B cell (primary cell): ENCODE data around the gene ADGRV1. TPM values are rescaled to one million over a fixed set of nuclear protein-coding genes. Genes with fewer than 3 reads are reported as not detected.

ENCODE experiments used
- ATAC-seq: fragments of 200-7000 bp; cut with Tn5 transposase; one replicate; pipeline ENCODE4 v1.10.0; 2021; ENCODE audit warnings: low read depth, mild to moderate bottlenecking, moderate number of reproducible peaks, moderate library complexity
- CTCF ChIA-PET: fragments of 350-600 bp; sonication (Branson Sonifier 250); formaldehyde crosslinking; loops from one replicate; lab custom pipeline; 2021; ENCODE audit warnings: antibody characterized with exemption, inconsistent platforms; lab: Charles Lee
- POLR2A ChIA-PET: fragments of 350-600 bp; sonication (Branson Sonifier 250); formaldehyde crosslinking; loops from one replicate; lab custom pipeline; 2021; ENCODE audit warnings: antibody characterized with exemption; lab: Charles Lee
- DNase-seq: peaks from one replicate; pipeline ENCODE4 v3.0.0; 2013
- H2AFZ ChIP-seq: 2 replicates; pipeline ENCODE4 v1.6.1; 2012; ENCODE audit warnings: mild to moderate bottlenecking, low read depth, low read length; ENCODE audit not compliant: insufficient read depth, poor library complexity, severe bottlenecking
- H3K27ac ChIP-seq, 2 donors: 1 replicate in 1 of 2; 2 replicates in 1 of 2; pipeline ENCODE4 v1.5.1; 2012 to 2013; ENCODE audit warnings: low read length in 2 of 2, mild to moderate bottlenecking in 2 of 2, moderate library complexity in 1 of 2
- H3K27me3 ChIP-seq, 4 experiments: fragments of 200-600 bp in 1 of 4; sonication (generic) in 1 of 4; replicated peaks in 1 of 4; 1 replicate in 2 of 4; 2 replicates in 2 of 4; pipeline versions ENCODE4 v1.6.1 to v1.7.0; 2013 to 2016; ENCODE audit warnings: low read length in 3 of 4, mild to moderate bottlenecking in 2 of 4, mixed read lengths in 1 of 4, moderate library complexity in 1 of 4; ENCODE audit not compliant: insufficient read depth in 4 of 4, control insufficient read depth in 3 of 4; ENCODE audit errors: control extremely low read depth in 1 of 4
- H3K36me3 ChIP-seq, 2 experiments: replicated peaks in 1 of 2; 1 replicate in 1 of 2; 2 replicates in 1 of 2; pipeline versions ENCODE4 v1.6.1 to v1.7.1; 2013; ENCODE audit warnings: low read length in 1 of 2; ENCODE audit not compliant: insufficient read depth in 2 of 2, control insufficient read depth in 1 of 2; ENCODE audit errors: control extremely low read depth in 1 of 2, extremely low read depth in 1 of 2
- H3K4me1 ChIP-seq, 2 donors: fragments of 200-600 bp in 1 of 2; sonication (generic) in 1 of 2; 1 replicate in 1 of 2; 2 replicates in 1 of 2; pipeline versions ENCODE4 v1.5.1 to v1.6.1; 2013 to 2017; ENCODE audit warnings: low read length in 2 of 2; ENCODE audit not compliant: control insufficient read depth in 2 of 2, insufficient read depth in 2 of 2
- H3K4me2 ChIP-seq: replicated peaks from 2 replicates; pipeline ENCODE3; 2012; ENCODE audit warnings: mild to moderate bottlenecking, low read depth, low read length; ENCODE audit not compliant: poor library complexity, severe bottlenecking
- H3K4me3 ChIP-seq, 5 experiments: fragments of 200-600 bp in 1 of 5; sonication (generic) in 1 of 5; 1 replicate in 3 of 5; 2 replicates in 2 of 5; pipeline versions ENCODE4 v1.5.1 to v1.7.0; 2011 to 2016; ENCODE audit warnings: low read length in 4 of 5, mild to moderate bottlenecking in 4 of 5, low read depth in 2 of 5, control low read depth in 1 of 5, moderate library complexity in 1 of 5; ENCODE audit not compliant: insufficient read depth in 1 of 5; ENCODE audit errors: control extremely low read depth in 1 of 5, extremely low read depth in 1 of 5
- H3K79me2 ChIP-seq: fragments of 200-600 bp; sonication (generic); one replicate; pipeline ENCODE4 v1.6.0; 2016; ENCODE audit warnings: low read length; ENCODE audit not compliant: control insufficient read depth, insufficient read depth
- H3K9ac ChIP-seq: fragments of 200-600 bp; sonication (generic); 2 replicates; pipeline ENCODE4 v1.6.1; 2017; ENCODE audit warnings: mild to moderate bottlenecking, low read length, moderate library complexity
- H3K9me3 ChIP-seq, 3 donors: one replicate each; pipeline versions ENCODE4 v1.6.1 to v1.7.1; 2013; ENCODE audit warnings: low read length in 2 of 3; ENCODE audit not compliant: control insufficient read depth in 2 of 3, insufficient read depth in 1 of 3; ENCODE audit errors: control extremely low read depth in 1 of 3
- H4K20me1 ChIP-seq: 2 replicates; pipeline ENCODE4 v1.6.0; 2012; ENCODE audit warnings: mild to moderate bottlenecking, low read length; ENCODE audit not compliant: insufficient read depth, control insufficient read depth, poor library complexity, severe bottlenecking
- H3K27ac Mint-ChIP-seq: one replicate; pipeline ENCODE4 v1.8.0; 2021; ENCODE audit warnings: mixed read lengths
- H3K27me3 Mint-ChIP-seq: one replicate; pipeline ENCODE4 v1.8.0; 2021; ENCODE audit warnings: mixed read lengths
- H3K4me1 Mint-ChIP-seq: one replicate; pipeline ENCODE4 v1.8.0; 2021; ENCODE audit warnings: mixed read lengths
- H3K4me3 Mint-ChIP-seq: one replicate; pipeline ENCODE4 v1.8.0; 2021; ENCODE audit warnings: mixed read lengths
- H3K9me3 Mint-ChIP-seq: one replicate; pipeline ENCODE4 v1.8.0; 2022; ENCODE audit warnings: mixed read lengths; ENCODE audit not compliant: insufficient read depth
- CTCF ChIP-seq: fragments of 200-600 bp; IDR thresholded peaks from one replicate; pipeline ENCODE4 v1.8.0; 2022; ENCODE audit warnings: antibody characterized with exemption, mild to moderate bottlenecking
- EZH2 ChIP-seq: IDR thresholded peaks from 2 replicates; pipeline ENCODE4 v1.6.1; 2012; ENCODE audit warnings: borderline replicate concordance, low read depth, mild to moderate bottlenecking, moderate library complexity, low read length; ENCODE audit not compliant: insufficient read depth, poor library complexity, severe bottlenecking
- WGBS: methylation state at CpG from one replicate; pipeline ENCODE4 v1.1.5; 2013; ENCODE audit warnings: missing lambda C conversion rate; ENCODE audit not compliant: insufficient coverage; 5-methylcytosine and 5-hydroxymethylcytosine counted together
- intact Hi-C: fragments of 100-400 bp; cut with micrococcal nuclease; formaldehyde crosslinking; loops from one replicate; pipeline ENCODE4 v1.10.0; 2022
- polyA plus RNA-seq: library from polyadenylated mRNA; depleted of rRNA; stranded (reverse); fragments of >200 nt; gene quantifications from 2 replicates; pipeline ENCODE4 v1.2.3, GENCODE V29; 2012
- total RNA-seq, 2 donors: library from RNA; stranded (reverse); fragments of 120-200 nt in 1 of 2; gene quantifications; 1 replicate in 1 of 2; 2 replicates in 1 of 2; pipeline versions ENCODE4 v1.2.3 to v1.2.4, GENCODE V29; 2013 to 2022

The ADGRV1 gene
- total and polyA plus RNA-seq, 2 donors (not counting 1 experiment from before 2014, with no cell fraction given): 0.07 TPM; not detected in 1

- no peaks in the 10 kb centered on the region for H3K9me3 Mint-ChIP-seq
- POLR2A ChIA-PET: no interaction called here
Observed at GRCh38 chr5:90601468-90601867, 42.9 kb downstream of the ADGRV1 start.

GRCh38 chr5:90602681-90603080 lies 44.1 kb downstream of the ADGRV1 start:
- Histone ChIP-seq H3K4me3 (no peak overlapping the region), H3K9me3 (no peaks in the 10 kb centered on the region), H3K79me2 (no peaks in the 10 kb centered on the region), H3K27me3 (no peaks in the 10 kb centered on the region), H4K20me1 (no peaks in the 10 kb centered on the region), H3K9ac (no peak overlapping the region), H3K4me1 (no peaks in the 10 kb centered on the region), H3K36me3 (no peaks in the 10 kb centered on the region), H2AFZ (no peak overlapping the region), H3K4me2 (no peak overlapping the region), H3K27ac (no peak overlapping the region)
- no peaks in the 10 kb centered on the region for H3K9me3 Mint-ChIP-seq
- ChIA-PET POLR2A (no interaction called here), CTCF (interaction anchor here (1.0 to 1.7 kb wide), 2 partner anchors 8 to 164 kb away, joined by 3 to 6 read pairs; no protein-coding TSS in a partner anchor)
- no peak overlapping the region for H3K4me3 Mint-ChIP-seq
- ATAC-seq (no peak), DNase-seq (no peak)
- TF ChIP-seq EZH2: no peak
- H3K4me1 Mint-ChIP-seq: no peaks in the 10 kb centered on the region
- peaks cover 14% of the 10 kb centered on the region for H3K27me3 Mint-ChIP-seq
- intact Hi-C loops: no loop called here
- H3K27ac Mint-ChIP-seq: no peak overlapping the region
- 50% methylated on average over 1 of the region's 1 CpG for WGBS

More at GRCh38 chr5:90601468-90601867, 42.9 kb downstream of the ADGRV1 start:
- no peak for ATAC-seq
- peaks cover 12% of the 10 kb centered on the region for H3K27me3 Mint-ChIP-seq
- Histone ChIP-seq H3K36me3 (no peaks in the 10 kb centered on the region), H3K4me3 (no peak overlapping the region), H3K9ac (no peak overlapping the region), H3K27me3 (no peaks in the 10 kb centered on the region), H3K4me2 (no peak overlapping the region), H2AFZ (no peak overlapping the region), H3K79me2 (no peaks in the 10 kb centered on the region), H4K20me1 (no peaks in the 10 kb centered on the region), H3K9me3 (peaks cover 0 to 3% (median 0%) of the 10 kb centered on the region in 3 donors), H3K27ac (no peak overlapping the region), H3K4me1 (no peaks in the 10 kb centered on the region)
- WGBS: no CpG with 5 or more reads among the region's 2 CpGs
- H3K4me3 Mint-ChIP-seq: no peak overlapping the region
- CTCF ChIA-PET: no interaction called here
- H3K4me1 Mint-ChIP-seq: no peaks in the 10 kb centered on the region
- TF ChIP-seq EZH2 (no peak), CTCF (no peak)
- intact Hi-C loops: no loop called here
- no peak overlapping the region for H3K27ac Mint-ChIP-seq
- DNase-seq: no peak
